GM23338 (cell line): ENCODE results near the gene ACOT8.

Experiments
- CREB1 ChIP-seq: fragments of 250-450 bp; sonication (Bioruptor Pico); IDR thresholded peaks from 2 replicates; pipeline ENCODE4 v1.5.0; 2020; ENCODE audit warnings: low read depth, mild to moderate bottlenecking, moderate library complexity
- CTCF ChIP-seq, 2 experiments: fragments of 200-600 bp in 1 of 2; sonication (generic) in 1 of 2; conservative IDR thresholded peaks; 2 replicates each; pipeline versions ENCODE4 v1.5.1 to v1.6.1; 2016 to 2017; ENCODE audit warnings: antibody characterized with exemption in 2 of 2, low read depth in 2 of 2, mild to moderate bottlenecking in 2 of 2, moderate library complexity in 1 of 2
- EZH2 ChIP-seq: fragments of 200-600 bp; sonication (generic); IDR thresholded peaks from one replicate; pipeline ENCODE4 v1.8.0; 2017; ENCODE audit warnings: antibody characterized with exemption, mild to moderate bottlenecking, low read depth; ENCODE audit not compliant: unreplicated experiment
- EZH2phosphoT487 ChIP-seq: fragments of 200-600 bp; sonication (generic); IDR thresholded peaks from one replicate; pipeline ENCODE4 v1.8.1; 2018; ENCODE audit warnings: antibody characterized with exemption; ENCODE audit not compliant: unreplicated experiment
- JUNB ChIP-seq: IDR thresholded peaks from one replicate; pipeline ENCODE4 v1.6.1; 2016; ENCODE audit warnings: antibody characterized with exemption; ENCODE audit not compliant: unreplicated experiment
- NANOG ChIP-seq: IDR thresholded peaks from 2 replicates; pipeline ENCODE4 v1.6.1; 2016; ENCODE audit warnings: antibody characterized with exemption, borderline replicate concordance
- POLR2AphosphoS5 ChIP-seq: IDR thresholded peaks from 2 replicates; pipeline ENCODE4 v1.6.1; 2016; ENCODE audit warnings: antibody characterized with exemption, low read depth
- REST ChIP-seq: IDR thresholded peaks from one replicate; pipeline ENCODE4 v1.6.1; 2018; ENCODE audit warnings: antibody characterized with exemption; ENCODE audit not compliant: unreplicated experiment
- STAT1 ChIP-seq: IDR thresholded peaks from one replicate; pipeline ENCODE4 v1.6.1; 2016; ENCODE audit warnings: antibody characterized with exemption; ENCODE audit not compliant: unreplicated experiment
- ZNF114 ChIP-seq: fragments of 250-450 bp; sonication (Bioruptor Pico); IDR thresholded peaks from 2 replicates; pipeline ENCODE4 v1.5.0; 2020; ENCODE audit warnings: mild to moderate bottlenecking, moderate library complexity
- ZNF331 ChIP-seq: fragments of 250-450 bp; sonication (Bioruptor Pico); IDR thresholded peaks from 2 replicates; pipeline ENCODE4 v1.5.0; 2020; ENCODE audit warnings: low read depth, mild to moderate bottlenecking, moderate library complexity
- TF ChIP-seq, protein P1 (sequence below): IDR thresholded peaks from 2 replicates; pipeline ENCODE4 v1.6.1; 2016; ENCODE audit warnings: antibody characterized with exemption
- TF ChIP-seq, protein P2 (sequence below): fragments of 250-450 bp; sonication (Bioruptor Pico); IDR thresholded peaks from 2 replicates; pipeline ENCODE4 v1.5.0; 2020; ENCODE audit warnings: mild to moderate bottlenecking, moderate library complexity

DNA sequence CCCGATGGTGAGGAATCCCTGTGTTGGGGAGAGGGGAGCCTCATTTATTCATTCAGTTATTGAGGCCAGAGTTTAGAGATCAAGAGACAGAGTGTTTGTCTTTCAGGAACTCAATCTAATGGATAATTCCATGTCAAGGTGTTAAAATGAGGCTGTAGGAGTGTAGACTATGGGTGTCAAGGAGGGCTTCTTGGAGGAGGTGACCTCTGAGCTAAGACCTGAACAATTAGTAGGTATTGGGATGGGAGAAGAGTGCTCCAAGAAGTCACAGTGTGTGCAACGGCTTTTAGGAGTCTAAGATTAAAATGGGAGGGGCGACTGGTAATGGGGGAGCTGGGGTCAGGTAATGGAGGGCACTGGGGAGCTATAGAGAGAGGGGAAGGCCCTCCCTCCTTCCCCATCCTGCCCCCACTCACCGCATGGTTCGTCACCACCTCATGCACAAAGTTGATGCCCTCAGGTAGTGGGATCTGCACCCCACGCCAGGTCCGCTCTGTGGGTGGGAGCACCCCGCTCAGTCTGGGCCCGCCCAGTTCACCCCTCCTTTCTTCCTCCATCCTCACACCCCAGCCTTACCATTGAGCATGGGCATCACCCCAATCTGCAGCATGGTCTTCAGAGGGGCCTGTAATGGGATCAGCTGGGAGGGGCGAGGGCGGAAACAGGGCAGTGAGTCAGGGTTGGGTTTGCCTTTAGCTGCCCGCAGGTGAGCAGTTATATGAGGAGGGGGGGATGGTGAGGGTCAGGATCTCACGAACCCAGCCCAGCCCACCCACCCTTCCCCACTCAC, 42.0 kb upstream of the ACOT8 start:
- TF ChIP-seq CTCF (conservative IDR thresholded peaks at IDR 0.05; ENCODE audit: low read depth in 2 of 2) (no peak), POLR2AphosphoS5 (no peak), EZH2phosphoT487 (no peak), EZH2 (no peak), CREB1 (no peak), REST (no peak), ZNF331 (CRISPR knock-in tag) (no peak), ZNF114 (CRISPR knock-in tag) (no peak), JUNB (no peak), STAT1 (no peak), NANOG (no peak)
- TF ChIP-seq, protein P1, sequence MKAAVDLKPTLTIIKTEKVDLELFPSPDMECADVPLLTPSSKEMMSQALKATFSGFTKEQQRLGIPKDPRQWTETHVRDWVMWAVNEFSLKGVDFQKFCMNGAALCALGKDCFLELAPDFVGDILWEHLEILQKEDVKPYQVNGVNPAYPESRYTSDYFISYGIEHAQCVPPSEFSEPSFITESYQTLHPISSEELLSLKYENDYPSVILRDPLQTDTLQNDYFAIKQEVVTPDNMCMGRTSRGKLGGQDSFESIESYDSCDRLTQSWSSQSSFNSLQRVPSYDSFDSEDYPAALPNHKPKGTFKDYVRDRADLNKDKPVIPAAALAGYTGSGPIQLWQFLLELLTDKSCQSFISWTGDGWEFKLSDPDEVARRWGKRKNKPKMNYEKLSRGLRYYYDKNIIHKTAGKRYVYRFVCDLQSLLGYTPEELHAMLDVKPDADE = no peak
- TF ChIP-seq, protein P2, sequence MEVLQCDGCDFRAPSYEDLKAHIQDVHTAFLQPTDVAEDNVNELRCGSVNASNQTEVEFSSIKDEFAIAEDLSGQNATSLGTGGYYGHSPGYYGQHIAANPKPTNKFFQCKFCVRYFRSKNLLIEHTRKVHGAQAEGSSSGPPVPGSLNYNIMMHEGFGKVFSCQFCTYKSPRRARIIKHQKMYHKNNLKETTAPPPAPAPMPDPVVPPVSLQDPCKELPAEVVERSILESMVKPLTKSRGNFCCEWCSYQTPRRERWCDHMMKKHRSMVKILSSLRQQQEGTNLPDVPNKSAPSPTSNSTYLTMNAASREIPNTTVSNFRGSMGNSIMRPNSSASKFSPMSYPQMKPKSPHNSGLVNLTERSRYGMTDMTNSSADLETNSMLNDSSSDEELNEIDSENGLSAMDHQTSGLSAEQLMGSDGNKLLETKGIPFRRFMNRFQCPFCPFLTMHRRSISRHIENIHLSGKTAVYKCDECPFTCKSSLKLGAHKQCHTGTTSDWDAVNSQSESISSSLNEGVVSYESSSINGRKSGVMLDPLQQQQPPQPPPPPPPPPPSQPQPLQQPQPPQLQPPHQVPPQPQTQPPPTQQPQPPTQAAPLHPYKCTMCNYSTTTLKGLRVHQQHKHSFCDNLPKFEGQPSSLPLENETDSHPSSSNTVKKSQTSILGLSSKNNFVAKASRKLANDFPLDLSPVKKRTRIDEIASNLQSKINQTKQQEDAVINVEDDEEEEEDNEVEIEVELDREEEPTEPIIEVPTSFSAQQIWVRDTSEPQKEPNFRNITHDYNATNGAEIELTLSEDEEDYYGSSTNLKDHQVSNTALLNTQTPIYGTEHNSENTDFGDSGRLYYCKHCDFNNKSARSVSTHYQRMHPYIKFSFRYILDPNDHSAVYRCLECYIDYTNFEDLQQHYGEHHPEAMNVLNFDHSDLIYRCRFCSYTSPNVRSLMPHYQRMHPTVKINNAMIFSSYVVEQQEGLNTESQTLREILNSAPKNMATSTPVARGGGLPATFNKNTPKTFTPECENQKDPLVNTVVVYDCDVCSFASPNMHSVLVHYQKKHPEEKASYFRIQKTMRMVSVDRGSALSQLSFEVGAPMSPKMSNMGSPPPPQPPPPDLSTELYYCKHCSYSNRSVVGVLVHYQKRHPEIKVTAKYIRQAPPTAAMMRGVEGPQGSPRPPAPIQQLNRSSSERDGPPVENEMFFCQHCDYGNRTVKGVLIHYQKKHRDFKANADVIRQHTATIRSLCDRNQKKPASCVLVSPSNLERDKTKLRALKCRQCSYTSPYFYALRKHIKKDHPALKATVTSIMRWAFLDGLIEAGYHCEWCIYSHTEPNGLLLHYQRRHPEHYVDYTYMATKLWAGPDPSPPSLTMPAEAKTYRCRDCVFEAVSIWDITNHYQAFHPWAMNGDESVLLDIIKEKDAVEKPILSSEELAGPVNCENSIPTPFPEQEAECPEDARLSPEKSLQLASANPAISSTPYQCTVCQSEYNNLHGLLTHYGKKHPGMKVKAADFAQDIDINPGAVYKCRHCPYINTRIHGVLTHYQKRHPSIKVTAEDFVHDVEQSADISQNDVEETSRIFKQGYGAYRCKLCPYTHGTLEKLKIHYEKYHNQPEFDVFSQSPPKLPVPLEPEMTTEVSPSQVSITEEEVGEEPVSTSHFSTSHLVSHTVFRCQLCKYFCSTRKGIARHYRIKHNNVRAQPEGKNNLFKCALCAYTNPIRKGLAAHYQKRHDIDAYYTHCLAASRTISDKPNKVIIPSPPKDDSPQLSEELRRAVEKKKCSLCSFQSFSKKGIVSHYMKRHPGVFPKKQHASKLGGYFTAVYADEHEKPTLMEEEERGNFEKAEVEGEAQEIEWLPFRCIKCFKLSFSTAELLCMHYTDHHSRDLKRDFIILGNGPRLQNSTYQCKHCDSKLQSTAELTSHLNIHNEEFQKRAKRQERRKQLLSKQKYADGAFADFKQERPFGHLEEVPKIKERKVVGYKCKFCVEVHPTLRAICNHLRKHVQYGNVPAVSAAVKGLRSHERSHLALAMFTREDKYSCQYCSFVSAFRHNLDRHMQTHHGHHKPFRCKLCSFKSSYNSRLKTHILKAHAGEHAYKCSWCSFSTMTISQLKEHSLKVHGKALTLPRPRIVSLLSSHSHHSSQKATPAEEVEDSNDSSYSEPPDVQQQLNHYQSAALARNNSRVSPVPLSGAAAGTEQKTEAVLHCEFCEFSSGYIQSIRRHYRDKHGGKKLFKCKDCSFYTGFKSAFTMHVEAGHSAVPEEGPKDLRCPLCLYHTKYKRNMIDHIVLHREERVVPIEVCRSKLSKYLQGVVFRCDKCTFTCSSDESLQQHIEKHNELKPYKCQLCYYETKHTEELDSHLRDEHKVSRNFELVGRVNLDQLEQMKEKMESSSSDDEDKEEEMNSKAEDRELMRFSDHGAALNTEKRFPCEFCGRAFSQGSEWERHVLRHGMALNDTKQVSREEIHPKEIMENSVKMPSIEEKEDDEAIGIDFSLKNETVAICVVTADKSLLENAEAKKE (CRISPR knock-in tag) = no peak
